Cardiac muscle cell (in vitro differentiated cells and primary cell): ENCODE results near the gene GIGYF2. TPM values are rescaled to one million over a fixed set of nuclear protein-coding genes. Genes with fewer than 3 reads are reported as not detected.

Experiments
- DNase-seq, 2 donors: peaks; one replicate each; pipeline versions ENCODE4 v3.0.0 to v3.0.0-alpha.2; 2010 to 2017; ENCODE audit warnings: low read depth in 1 of 2, low spot score in 1 of 2
- H3K27ac ChIP-seq: fragments of 200-600 bp; sonication (generic); 2 replicates; pipeline ENCODE4 v1.5.1; 2016
- H3K27me3 ChIP-seq: fragments of 200-600 bp; sonication (generic); 2 replicates; pipeline ENCODE4 v1.6.0; 2016; ENCODE audit warnings: control low read depth
- H3K36me3 ChIP-seq: fragments of 200-600 bp; sonication (generic); 2 replicates; pipeline ENCODE4 v1.5.1; 2016; ENCODE audit warnings: control low read depth
- H3K4me1 ChIP-seq: fragments of 200-600 bp; sonication (generic); 2 replicates; pipeline ENCODE4 v1.8.1; 2017; ENCODE audit warnings: low read depth, mild to moderate bottlenecking, mixed run types
- H3K4me3 ChIP-seq: fragments of 200-600 bp; sonication (generic); 2 replicates; pipeline ENCODE4 v1.5.1; 2016; ENCODE audit warnings: mild to moderate bottlenecking
- H3K9me3 ChIP-seq: fragments of 200-600 bp; sonication (generic); 2 replicates; pipeline ENCODE4 v1.5.1; 2017; ENCODE audit warnings: low read depth, mild to moderate bottlenecking, control low read depth
- polyA plus RNA-seq: library from polyadenylated mRNA; unstranded; fragments of >200 nt; fragmentation: Nextera tagmentation; extraction: Ambion mirVana; gene quantifications from 2 replicates; pipeline ENCODE4 v1.2.1, GENCODE V29; 2016
- total RNA-seq: library from RNA; depleted of rRNA; stranded (reverse); fragments of >200 nt; gene quantifications from 2 replicates; pipeline ENCODE4 v1.2.3, GENCODE V29; 2016
- TF ChIP-seq, protein P1 (sequence below): IDR thresholded peaks from 2 replicates; pipeline ENCODE4 v1.5.1; 2012; ENCODE audit warnings: low read depth, mild to moderate bottlenecking, low read length

GIGYF2 gene
- total and polyA plus RNA-seq, 2 experiments from 2014 or later, result 36.9 to 52.1 TPM

DNA sequence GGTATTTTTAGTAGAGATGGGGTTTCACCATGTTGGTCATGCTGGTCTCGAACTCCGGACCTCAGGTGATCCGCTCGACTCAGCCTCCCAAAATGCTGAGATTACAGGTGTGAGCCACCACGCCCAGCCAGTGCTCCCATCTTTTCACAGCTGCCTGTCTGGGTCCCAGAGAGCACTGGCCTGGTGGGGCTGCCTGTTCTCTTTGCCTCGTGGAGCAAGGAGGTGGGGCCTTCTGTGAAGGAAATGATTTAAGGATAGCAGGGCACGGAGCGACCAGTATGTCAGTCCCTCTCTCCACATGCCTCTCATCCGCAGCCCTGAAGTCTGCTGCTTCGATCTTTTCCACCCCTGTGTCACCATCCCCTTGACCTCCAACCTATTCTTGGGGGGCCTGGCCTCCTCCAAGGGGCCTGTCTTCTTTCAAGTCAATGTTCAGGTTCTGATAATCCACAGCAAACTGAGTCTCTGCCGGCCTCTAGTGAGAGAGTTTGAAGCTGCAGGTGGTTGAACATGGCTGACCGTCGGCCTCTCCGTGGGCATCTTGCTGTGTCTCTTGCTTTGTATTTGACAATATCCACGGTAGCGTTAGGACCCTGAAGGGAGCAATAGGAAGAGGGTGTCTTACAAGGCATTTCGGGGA, 28.2 kb upstream of the GIGYF2 start:
- DNase-seq, result peak; percentile 39 to 55
- Histone ChIP-seq H3K27ac (no peak overlapping the region), H3K27me3 (no peaks in the 10 kb centered on the region), H3K9me3 (no peaks in the 10 kb centered on the region), H3K36me3 (no peaks in the 10 kb centered on the region), H3K4me3 (no peak overlapping the region), H3K4me1 (no peaks in the 10 kb centered on the region)
- TF ChIP-seq, protein P1, sequence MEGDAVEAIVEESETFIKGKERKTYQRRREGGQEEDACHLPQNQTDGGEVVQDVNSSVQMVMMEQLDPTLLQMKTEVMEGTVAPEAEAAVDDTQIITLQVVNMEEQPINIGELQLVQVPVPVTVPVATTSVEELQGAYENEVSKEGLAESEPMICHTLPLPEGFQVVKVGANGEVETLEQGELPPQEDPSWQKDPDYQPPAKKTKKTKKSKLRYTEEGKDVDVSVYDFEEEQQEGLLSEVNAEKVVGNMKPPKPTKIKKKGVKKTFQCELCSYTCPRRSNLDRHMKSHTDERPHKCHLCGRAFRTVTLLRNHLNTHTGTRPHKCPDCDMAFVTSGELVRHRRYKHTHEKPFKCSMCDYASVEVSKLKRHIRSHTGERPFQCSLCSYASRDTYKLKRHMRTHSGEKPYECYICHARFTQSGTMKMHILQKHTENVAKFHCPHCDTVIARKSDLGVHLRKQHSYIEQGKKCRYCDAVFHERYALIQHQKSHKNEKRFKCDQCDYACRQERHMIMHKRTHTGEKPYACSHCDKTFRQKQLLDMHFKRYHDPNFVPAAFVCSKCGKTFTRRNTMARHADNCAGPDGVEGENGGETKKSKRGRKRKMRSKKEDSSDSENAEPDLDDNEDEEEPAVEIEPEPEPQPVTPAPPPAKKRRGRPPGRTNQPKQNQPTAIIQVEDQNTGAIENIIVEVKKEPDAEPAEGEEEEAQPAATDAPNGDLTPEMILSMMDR, result peak; percentile 62

DNA sequence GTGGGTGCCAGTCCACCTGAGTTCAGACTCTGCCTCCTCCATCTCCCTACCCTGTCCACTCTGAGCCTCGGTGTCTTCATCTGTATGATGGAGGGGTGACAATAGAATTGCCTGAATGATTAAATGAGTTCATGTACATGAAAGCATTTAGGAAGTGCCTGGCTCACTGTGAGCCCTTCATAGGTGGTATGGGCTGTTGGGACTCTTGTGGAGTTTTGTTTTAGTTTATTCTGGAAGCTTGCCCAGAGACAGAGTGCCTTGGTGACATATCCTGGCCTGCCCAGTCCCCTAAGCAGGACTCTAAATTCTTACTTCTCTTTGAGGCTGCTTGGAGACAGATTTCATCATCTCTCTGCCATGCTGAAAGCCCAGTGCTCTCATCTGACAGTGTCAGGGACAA, 24.5 kb upstream of the GIGYF2 start:
- DNase-seq, result no peak

DNA sequence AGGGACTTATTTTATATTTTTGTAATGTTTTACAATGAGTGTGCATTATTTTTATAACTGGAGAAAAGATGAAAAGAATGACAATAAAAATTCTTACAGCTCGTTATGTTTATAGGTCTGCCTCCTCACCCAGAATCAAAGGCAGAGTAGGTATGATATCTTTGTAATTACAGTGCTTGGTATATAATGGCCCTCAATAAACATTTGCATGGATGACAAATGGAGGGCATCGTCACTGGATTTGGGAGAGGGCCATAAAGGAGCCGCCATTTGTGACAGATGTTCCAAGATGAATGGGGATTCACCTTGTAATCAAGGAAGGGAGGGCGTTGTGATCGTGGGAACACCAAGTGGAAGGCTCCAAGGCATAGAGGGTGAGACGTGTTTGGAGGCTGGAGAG, 22.6 kb upstream of the GIGYF2 start:
- Histone ChIP-seq H3K36me3 (no peaks in the 10 kb centered on the region), H3K9me3 (no peaks in the 10 kb centered on the region), H3K4me3 (no peak overlapping the region), H3K4me1 (no peaks in the 10 kb centered on the region), H3K27me3 (no peaks in the 10 kb centered on the region), H3K27ac (no peak overlapping the region)
- DNase-seq, result no peak
- TF ChIP-seq, protein P1, result no peak

More for the DNA sequence above, 24.5 kb upstream of the GIGYF2 start:
- H3K27me3 ChIP-seq, result no peaks in the 10 kb centered on the region
- TF ChIP-seq, protein P1, result no peak
- H3K27ac ChIP-seq, result no peak overlapping the region
- H3K4me3 ChIP-seq, result no peak overlapping the region
- no peaks in the 10 kb centered on the region for H3K9me3 ChIP-seq
- H3K36me3 ChIP-seq, result no peaks in the 10 kb centered on the region
- H3K4me1 ChIP-seq, result no peaks in the 10 kb centered on the region

DNA sequence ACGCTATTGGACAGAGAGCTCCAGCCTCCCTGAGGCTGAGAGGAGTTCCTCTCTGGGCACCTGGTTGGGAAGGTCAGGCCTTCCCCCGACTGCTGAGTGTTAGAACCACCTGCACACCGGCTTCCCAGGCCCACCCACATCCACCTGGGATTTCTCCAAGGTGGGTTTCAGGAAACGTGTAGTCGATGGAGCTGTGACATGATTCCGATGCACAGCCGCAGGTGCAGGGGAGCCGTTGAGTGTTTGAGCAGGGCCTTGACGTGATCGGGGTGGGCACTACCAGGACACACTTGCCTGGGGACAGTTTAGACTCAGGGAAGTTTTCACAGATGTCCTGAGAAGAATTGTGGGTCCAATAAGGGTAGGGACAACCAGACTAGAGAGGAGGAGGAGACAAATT, 21.8 kb upstream of the GIGYF2 start:
- H3K9me3 ChIP-seq, result no peaks in the 10 kb centered on the region
- TF ChIP-seq, protein P1, result no peak

DNA sequence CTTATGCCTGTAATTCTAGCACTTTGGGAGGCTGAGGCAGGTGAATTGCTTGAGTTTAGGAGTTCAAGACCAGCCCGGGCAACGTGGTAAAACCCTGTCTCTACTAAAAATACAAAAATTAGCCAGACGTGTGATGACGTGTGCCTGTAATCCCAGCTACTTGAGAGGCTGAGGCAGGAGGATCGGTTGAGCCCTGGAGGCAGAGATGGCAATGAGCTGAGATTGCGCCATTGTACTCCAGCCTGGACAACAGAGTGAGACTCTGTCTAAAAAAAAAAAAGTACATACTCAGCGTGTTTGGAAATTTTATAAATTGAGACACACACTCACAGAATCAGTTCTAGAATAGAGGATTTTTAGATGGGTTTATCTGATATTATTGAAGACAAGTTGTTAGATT, 17.1 kb upstream of the GIGYF2 start:
- Histone ChIP-seq H3K36me3 (no peaks in the 10 kb centered on the region), H3K4me3 (no peak overlapping the region), H3K27ac (no peak overlapping the region), H3K4me1 (no peaks in the 10 kb centered on the region), H3K27me3 (no peaks in the 10 kb centered on the region), H3K9me3 (no peaks in the 10 kb centered on the region)
- TF ChIP-seq, protein P1, result no peak
- no peak for DNase-seq

More for the DNA sequence above, 21.8 kb upstream of the GIGYF2 start:
- Histone ChIP-seq H3K4me1 (no peaks in the 10 kb centered on the region), H3K36me3 (no peaks in the 10 kb centered on the region), H3K4me3 (no peak overlapping the region), H3K27ac (no peak overlapping the region), H3K27me3 (no peaks in the 10 kb centered on the region)
- no peak for DNase-seq
